Gastrocnemius medialis (tissue), 4 donors: Measurements from ENCODE around the gene C1orf232. TPM values are rescaled to one million over a fixed set of nuclear protein-coding genes. Genes with fewer than 3 reads are reported as not detected.

Source experiments
- ATAC-seq, 2 donors: fragments of 150-250 bp; one replicate each; pipeline ENCODE4 v1.9.1; 2016
- DNase-seq, 2 donors: peaks; one replicate each; pipeline ENCODE4 v3.0.0-alpha.2; 2019
- H3K27ac ChIP-seq, 4 donors: fragments of 200-600 bp; sonication (generic); 1 replicate in 1 of 4; 2 replicates in 3 of 4; pipeline ENCODE4 v1.5.1; 2016 to 2018; ENCODE audit warnings: mild to moderate bottlenecking in 2 of 4, moderate library complexity in 1 of 4
- H3K27me3 ChIP-seq, 3 donors: fragments of 200-600 bp; sonication (generic) in 2 of 3; 1 replicate in 1 of 3; 2 replicates in 2 of 3; pipeline versions ENCODE4 v1.5.1 to v1.6.0; 2016 to 2019; ENCODE audit warnings: mild to moderate bottlenecking in 1 of 3, moderate library complexity in 1 of 3
- H3K36me3 ChIP-seq, 2 donors: fragments of 200-600 bp; sonication (generic) in 1 of 2; one replicate each; pipeline ENCODE4 v1.5.1; 2017 to 2018
- H3K4me1 ChIP-seq, 2 donors: fragments of 200-600 bp; sonication (generic) in 1 of 2; one replicate each; pipeline ENCODE4 v1.5.1; 2016 to 2017; ENCODE audit warnings: mild to moderate bottlenecking in 2 of 2
- H3K4me3 ChIP-seq, 4 donors: fragments of 200-600 bp; sonication (generic) in 3 of 4; 1 replicate in 1 of 4; 2 replicates in 3 of 4; pipeline ENCODE4 v1.5.1; 2016 to 2019; ENCODE audit warnings: mild to moderate bottlenecking in 2 of 4
- H3K9me3 ChIP-seq, 3 donors: fragments of 200-600 bp; sonication (generic) in 2 of 3; 1 replicate in 1 of 3; 2 replicates in 2 of 3; pipeline ENCODE4 v1.5.1; 2016 to 2019
- POLR2A ChIP-seq, 2 donors: fragments of 450-650 bp; IDR thresholded peaks; one replicate each; pipeline ENCODE4 v1.6.1; 2017; ENCODE audit warnings: antibody characterized with exemption in 2 of 2, mild to moderate bottlenecking in 2 of 2, moderate library complexity in 2 of 2
- in situ Hi-C, 4 donors: fragments of 200-750 bp; cut with MboI; loops; one replicate each; pipeline versions ENCODE4 v1.15.0 to v1.8.0; 2017; ENCODE audit warnings: low sequenced_read_pairs in 4 of 4
- intact Hi-C: fragments of 100-400 bp; cut with DNase I; formaldehyde crosslinking; loops from one replicate; pipeline ENCODE4 v1.15.1; 2023; ENCODE audit warnings: low total_unique reads
- total RNA-seq, 4 donors: library from RNA; depleted of rRNA; stranded (reverse); fragments of >200 nt; gene quantifications; one replicate each; pipeline versions ENCODE4 v1.1.0 to v1.2.3, GENCODE V29; 2016
- TF ChIP-seq, protein P1 (sequence below), 5 experiments: fragments of 450-650 bp in 3 of 5; fragments of 200-600 bp in 2 of 5; sonication (generic) in 2 of 5; IDR thresholded peaks in 4 of 5; conservative IDR thresholded peaks in 1 of 5; 1 replicate in 4 of 5; 2 replicates in 1 of 5; pipeline ENCODE4 v1.5.1; 2016 to 2019; ENCODE audit warnings: antibody characterized with exemption in 5 of 5, mild to moderate bottlenecking in 3 of 5, moderate library complexity in 3 of 5

The C1orf232 gene
- total RNA-seq, 4 donors from 2014 or later, result not detected

DNA sequence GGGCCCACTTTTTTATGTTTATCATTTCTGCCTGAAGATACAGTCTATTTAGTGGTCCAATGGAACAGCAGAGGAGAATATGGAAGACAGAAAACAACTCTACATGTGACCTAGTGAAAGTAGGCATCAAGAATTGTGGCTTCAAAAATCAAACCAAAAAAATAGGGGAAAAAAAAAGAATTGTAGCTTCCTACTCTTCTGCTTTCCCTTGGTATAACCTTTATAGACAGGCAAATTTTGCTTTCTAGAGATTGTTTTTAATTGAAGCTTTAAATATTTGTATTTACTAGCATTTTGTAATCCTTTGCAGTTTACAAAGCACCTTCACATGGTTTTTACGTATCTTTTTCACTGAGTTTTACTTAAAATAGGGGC lies 42.8 kb downstream of the C1orf232 start:
- H3K36me3 ChIP-seq, result no peaks in the 10 kb centered on the region
- TF ChIP-seq, protein P1, sequence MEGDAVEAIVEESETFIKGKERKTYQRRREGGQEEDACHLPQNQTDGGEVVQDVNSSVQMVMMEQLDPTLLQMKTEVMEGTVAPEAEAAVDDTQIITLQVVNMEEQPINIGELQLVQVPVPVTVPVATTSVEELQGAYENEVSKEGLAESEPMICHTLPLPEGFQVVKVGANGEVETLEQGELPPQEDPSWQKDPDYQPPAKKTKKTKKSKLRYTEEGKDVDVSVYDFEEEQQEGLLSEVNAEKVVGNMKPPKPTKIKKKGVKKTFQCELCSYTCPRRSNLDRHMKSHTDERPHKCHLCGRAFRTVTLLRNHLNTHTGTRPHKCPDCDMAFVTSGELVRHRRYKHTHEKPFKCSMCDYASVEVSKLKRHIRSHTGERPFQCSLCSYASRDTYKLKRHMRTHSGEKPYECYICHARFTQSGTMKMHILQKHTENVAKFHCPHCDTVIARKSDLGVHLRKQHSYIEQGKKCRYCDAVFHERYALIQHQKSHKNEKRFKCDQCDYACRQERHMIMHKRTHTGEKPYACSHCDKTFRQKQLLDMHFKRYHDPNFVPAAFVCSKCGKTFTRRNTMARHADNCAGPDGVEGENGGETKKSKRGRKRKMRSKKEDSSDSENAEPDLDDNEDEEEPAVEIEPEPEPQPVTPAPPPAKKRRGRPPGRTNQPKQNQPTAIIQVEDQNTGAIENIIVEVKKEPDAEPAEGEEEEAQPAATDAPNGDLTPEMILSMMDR (IDR thresholded peaks at IDR 0.05 in 4 of 5, conservative IDR thresholded peaks at IDR 0.05 in 1 of 5), result no peak
- no peak for TF ChIP-seq POLR2A (IDR thresholded peaks at IDR 0.05)
- in situ Hi-C loops, result loop anchor here in 1 of 4 donors (25.0 kb wide), 1 partner anchor 239 kb away; the partner anchor contains the start of gene PAQR7
- H3K9me3 ChIP-seq, result no peaks in the 10 kb centered on the region
- H3K27me3 ChIP-seq, result no peaks in the 10 kb centered on the region
- H3K4me1 ChIP-seq, result peaks cover 53 to 58% of the 10 kb centered on the region in 2 donors
- peak overlapping the region; percentile 31 to 84 (median 70) for H3K27ac ChIP-seq
- ATAC-seq (no peak), DNase-seq (no peak)
- no peak overlapping the region for H3K4me3 ChIP-seq
- intact Hi-C loops, result loop anchor here (2.0 kb wide), 1 partner anchor 15 kb away; the partner anchor contains the start of gene PDIK1L

DNA sequence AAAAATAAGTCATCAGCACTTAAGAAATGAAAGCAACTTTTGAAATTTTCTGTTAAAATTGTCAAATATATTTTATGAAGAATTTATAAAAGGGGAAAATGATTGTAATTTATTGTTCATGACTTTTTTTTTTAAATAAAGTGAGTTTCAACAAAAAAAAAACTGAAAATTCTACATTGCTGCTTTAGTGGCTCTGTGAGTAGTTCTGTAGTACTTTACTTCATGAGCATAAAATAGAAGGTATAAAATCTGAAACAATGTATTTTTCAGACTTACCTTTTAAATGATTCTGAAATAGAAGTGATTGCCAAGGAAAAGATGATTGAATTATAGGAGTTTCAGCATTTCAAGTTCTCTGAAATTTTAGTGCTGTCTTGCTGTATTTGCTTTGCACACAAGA lies 43.4 kb downstream of the C1orf232 start:
- no peaks in the 10 kb centered on the region for H3K27me3 ChIP-seq
- H3K9me3 ChIP-seq, result no peaks in the 10 kb centered on the region
- H3K36me3 ChIP-seq, result no peaks in the 10 kb centered on the region
- DNase-seq, result no peak
- H3K27ac ChIP-seq, result peak overlapping the region; percentile 17 to 89 (median 81)
- no peak for TF ChIP-seq POLR2A (IDR thresholded peaks at IDR 0.05)
- TF ChIP-seq, protein P1 (IDR thresholded peaks at IDR 0.05 in 4 of 5, conservative IDR thresholded peaks at IDR 0.05 in 1 of 5), result no peak
- ATAC-seq, result no peak
- in situ Hi-C loops (loop anchor here in 1 of 4 donors (25.0 kb wide), 1 partner anchor 238 kb away; the partner anchor contains the start of gene PAQR7), intact Hi-C loops (loop anchor here (2.0 kb wide), 1 partner anchor 15 kb away; the partner anchor contains the start of gene PDIK1L)
- peaks cover 53 to 58% of the 10 kb centered on the region in 2 donors for H3K4me1 ChIP-seq
- H3K4me3 ChIP-seq, result no peak overlapping the region

DNA sequence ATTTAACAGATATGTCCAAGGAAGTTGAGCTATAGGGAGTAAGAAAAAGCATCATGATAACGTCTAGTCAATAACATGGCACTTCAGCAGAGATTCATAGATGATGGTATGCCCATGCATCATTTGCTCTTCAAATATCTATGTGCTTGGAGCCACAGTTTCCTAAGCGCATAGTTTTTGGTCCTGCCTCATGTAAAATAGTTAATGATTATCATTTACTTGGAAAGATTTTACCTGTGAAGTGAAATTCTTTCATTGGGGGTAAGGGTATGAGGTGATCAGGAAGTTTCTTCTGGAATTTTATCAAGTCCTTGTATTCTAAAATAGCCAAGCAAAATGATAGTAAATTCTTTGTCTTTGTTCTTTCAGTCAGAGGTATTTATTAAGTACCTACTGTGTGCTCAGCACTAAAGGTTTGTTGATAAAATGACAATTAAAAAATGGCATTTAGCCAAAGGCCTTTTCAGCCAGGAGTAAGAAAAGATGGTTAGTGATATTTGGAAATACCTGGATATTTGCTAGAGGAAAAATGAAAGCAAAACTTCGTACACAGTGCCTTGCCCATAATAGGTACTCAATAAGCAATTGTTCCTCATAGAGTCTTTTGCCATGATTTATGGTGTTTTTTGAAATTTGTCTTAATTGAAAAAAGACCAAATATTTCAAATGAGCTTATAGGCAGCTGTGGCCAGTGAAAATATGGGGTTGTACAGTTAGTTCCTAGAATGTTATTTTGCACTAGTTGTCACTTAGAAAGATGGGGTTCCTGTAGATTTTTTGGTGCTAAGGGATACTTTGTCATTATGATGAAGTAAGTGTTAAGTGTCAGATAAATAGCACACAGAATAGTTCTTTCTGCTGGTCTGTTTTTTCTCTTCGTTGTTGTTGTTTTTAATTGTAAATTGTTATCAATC lies 44.1 kb downstream of the C1orf232 start:
- no peak for TF ChIP-seq POLR2A (IDR thresholded peaks at IDR 0.05)
- TF ChIP-seq, protein P1 (IDR thresholded peaks at IDR 0.05 in 4 of 5, conservative IDR thresholded peaks at IDR 0.05 in 1 of 5), result no peak
- DNase-seq (no peak), ATAC-seq (no peak)
- H3K27me3 ChIP-seq, result no peaks in the 10 kb centered on the region
- H3K27ac ChIP-seq, result peak overlapping the region; percentile 78 to 89 (median 84)
- H3K4me1 ChIP-seq, result peaks cover 53 to 62% of the 10 kb centered on the region in 2 donors
- in situ Hi-C loops (loop anchor here in 1 of 4 donors (25.0 kb wide), 1 partner anchor 237 kb away; the partner anchor contains the start of gene PAQR7), intact Hi-C loops (loop anchor here (2.0 kb wide), 1 partner anchor 14 kb away; the partner anchor contains the start of gene PDIK1L)
- H3K4me3 ChIP-seq, result no peak overlapping the region
- no peaks in the 10 kb centered on the region for H3K9me3 ChIP-seq
- no peaks in the 10 kb centered on the region for H3K36me3 ChIP-seq

DNA sequence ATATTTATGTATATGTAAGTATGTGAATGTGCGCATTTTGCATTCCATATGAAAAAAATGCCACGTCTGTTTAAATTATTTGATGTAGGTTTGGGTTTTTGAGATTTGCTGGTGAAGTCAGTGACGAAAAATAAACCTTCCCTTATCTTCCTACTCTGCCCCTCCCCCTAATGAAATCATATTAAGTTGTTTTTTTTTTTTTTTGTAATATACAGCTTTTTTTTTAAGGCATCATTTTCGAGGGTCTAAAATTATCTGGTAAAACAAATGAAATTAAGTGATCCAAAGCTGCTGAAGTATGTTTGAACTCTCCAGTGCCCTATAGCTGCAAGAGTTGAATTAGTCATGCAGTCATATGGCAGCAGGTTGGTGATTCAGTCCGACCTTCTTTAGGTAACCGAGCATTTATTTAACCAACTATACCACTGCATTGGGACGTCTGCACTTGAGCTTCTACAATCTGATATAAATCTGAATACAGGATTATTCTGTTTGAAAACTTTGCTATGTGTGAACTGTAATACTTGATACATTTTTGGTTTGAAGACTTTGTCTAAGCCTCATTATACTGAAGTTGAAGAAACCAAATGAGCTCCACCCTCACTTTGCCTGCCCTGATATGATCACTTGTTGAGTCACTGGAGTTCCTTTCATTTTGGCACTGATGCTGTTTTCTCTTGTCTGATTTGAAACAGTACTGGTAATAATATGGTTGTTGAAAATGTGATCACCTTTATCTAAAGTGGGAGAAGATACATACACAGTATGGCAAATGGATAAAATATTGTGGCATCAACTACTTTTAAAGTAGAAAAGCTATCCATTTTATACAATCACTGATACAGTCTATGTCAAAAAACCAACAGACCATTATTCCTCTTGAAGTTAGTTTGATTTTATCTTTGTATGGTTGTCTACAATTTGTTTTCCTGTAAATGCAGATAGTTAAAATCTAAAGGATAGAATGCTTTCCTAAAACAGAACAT lies 45.5 kb downstream of the C1orf232 start:
- Histone ChIP-seq H3K9me3 (no peaks in the 10 kb centered on the region), H3K4me1 (peaks cover 53 to 66% of the 10 kb centered on the region in 2 donors), H3K4me3 (no peak overlapping the region), H3K36me3 (peaks cover 0 to 12% of the 10 kb centered on the region in 2 donors), H3K27me3 (no peaks in the 10 kb centered on the region), H3K27ac (peak overlapping the region; percentile 78 to 89 (median 84))
- DNase-seq (peak in 1 of 2 donors; percentile 13), ATAC-seq (peak; percentile 83 to 84)
- TF ChIP-seq, protein P1 (IDR thresholded peaks at IDR 0.05 in 4 of 5, conservative IDR thresholded peaks at IDR 0.05 in 1 of 5), result no peak
- TF ChIP-seq POLR2A (IDR thresholded peaks at IDR 0.05), result no peak
- intact Hi-C loops, result no loop called here
- in situ Hi-C loops, result no loop called here
